GM12878 (cell line): Measurements from ENCODE around the gene STAM2. TPM values are rescaled to one million over a fixed set of nuclear protein-coding genes. Genes with fewer than 3 reads are reported as not detected.
A peak's percentile ranks its signal among the peaks of the same experiment; 100 is the strongest.

Experiments used
- ATF2 ChIP-seq: IDR thresholded peaks from 2 replicates; pipeline ENCODE4 v1.6.1; 2012; ENCODE audit warnings: low read length, inconsistent platforms
- BRCA1 ChIP-seq: IDR thresholded peaks from 2 replicates; pipeline ENCODE4 v1.6.1; 2011; ENCODE audit warnings: low read depth, low read length, improper control_type of control experiment
- CHD2 ChIP-seq: IDR thresholded peaks from 2 replicates; pipeline ENCODE4 v1.6.1; 2011; ENCODE audit warnings: low read depth, low read length, improper control_type of control experiment, borderline replicate concordance
- ESRRA ChIP-seq: IDR thresholded peaks from 2 replicates; pipeline ENCODE4 v1.6.1; 2012; ENCODE audit warnings: mild to moderate bottlenecking, low read length, improper control_type of control experiment
- FOS ChIP-seq: IDR thresholded peaks from 3 replicates; pipeline ENCODE4 v1.6.1; 2011; ENCODE audit warnings: borderline replicate concordance; ENCODE audit not compliant: insufficient read length; ENCODE audit errors: extremely low read depth
- GABPA ChIP-seq: IDR thresholded peaks from 2 replicates; pipeline ENCODE4 v1.6.1; 2014; ENCODE audit warnings: antibody characterized with exemption, low read depth, mild to moderate bottlenecking, inconsistent platforms
- GATAD2B ChIP-seq: fragments of 450-650 bp; conservative IDR thresholded peaks from 2 replicates; pipeline ENCODE4 v1.6.1; 2017; ENCODE audit warnings: low read depth, mild to moderate bottlenecking, moderate library complexity
- HDAC6 ChIP-seq: fragments of 200-600 bp; sonication (generic); IDR thresholded peaks from one replicate; pipeline ENCODE4 v1.8.0; 2017; ENCODE audit warnings: antibody characterized with exemption; ENCODE audit not compliant: unreplicated experiment
- IRF5 ChIP-seq: fragments of 450-650 bp; IDR thresholded peaks from 2 replicates; pipeline ENCODE4 v1.6.1; 2017; ENCODE audit warnings: borderline replicate concordance
- LARP7 ChIP-seq: fragments of 450-650 bp; IDR thresholded peaks from 2 replicates; pipeline ENCODE4 v1.6.1; 2017; ENCODE audit warnings: mild to moderate bottlenecking
- NR2F1 ChIP-seq: fragments of 450-650 bp; conservative IDR thresholded peaks from 2 replicates; pipeline ENCODE4 v1.6.1; 2017; ENCODE audit warnings: mild to moderate bottlenecking
- RELA ChIP-seq: fragments of 450-650 bp; IDR thresholded peaks from 2 replicates; pipeline ENCODE4 v1.8.0; 2014; ENCODE audit warnings: borderline replicate concordance; ENCODE audit not compliant: partially characterized antibody
- RFX5 ChIP-seq: IDR thresholded peaks from 2 replicates; pipeline ENCODE4 v1.6.1; 2011; ENCODE audit warnings: low read depth, low read length, improper control_type of control experiment
- RUNX3 ChIP-seq: IDR thresholded peaks from 2 replicates; pipeline ENCODE4 v1.6.1; 2012; ENCODE audit warnings: low read length, inconsistent platforms
- SIN3A ChIP-seq: IDR thresholded peaks from 2 replicates; pipeline ENCODE4 v1.6.1; 2012; ENCODE audit warnings: low read depth, low read length, improper control_type of control experiment
- SMAD5 ChIP-seq: IDR thresholded peaks from 2 replicates; pipeline ENCODE4 v1.6.1; 2016; ENCODE audit warnings: antibody characterized with exemption, low read depth
- WRNIP1 ChIP-seq: IDR thresholded peaks from 2 replicates; pipeline ENCODE4 v1.6.1; 2011; ENCODE audit warnings: low read depth, low read length, improper control_type of control experiment, borderline replicate concordance
- ZBED1 ChIP-seq: IDR thresholded peaks from 2 replicates; pipeline ENCODE4 v1.6.1; 2016; ENCODE audit warnings: borderline replicate concordance
- ZBTB33 ChIP-seq: fragments of 450-650 bp; IDR thresholded peaks from 2 replicates; pipeline ENCODE4 v1.6.1; 2017; ENCODE audit warnings: mild to moderate bottlenecking
- ZNF217 ChIP-seq: fragments of 450-650 bp; IDR thresholded peaks from 2 replicates; pipeline ENCODE4 v1.6.1; 2017; ENCODE audit warnings: antibody characterized with exemption, mild to moderate bottlenecking
- ZNF384 ChIP-seq: IDR thresholded peaks from 2 replicates; pipeline ENCODE4 v1.6.1; 2012; ENCODE audit warnings: low read depth, mild to moderate bottlenecking, low read length, improper control_type of control experiment, borderline replicate concordance
- ZNF592 ChIP-seq: fragments of 450-650 bp; IDR thresholded peaks from 2 replicates; pipeline ENCODE4 v1.6.1; 2017; ENCODE audit warnings: mild to moderate bottlenecking, moderate library complexity
- ZNF622 ChIP-seq: fragments of 450-650 bp; IDR thresholded peaks from 2 replicates; pipeline ENCODE4 v1.6.1; 2017; ENCODE audit warnings: mild to moderate bottlenecking, inconsistent platforms
- ZSCAN29 ChIP-seq: fragments of 450-650 bp; IDR thresholded peaks from 2 replicates; pipeline ENCODE4 v1.6.1; 2017; ENCODE audit warnings: mild to moderate bottlenecking, moderate library complexity
- polyA plus RNA-seq, 11 experiments: library from polyadenylated mRNA; depleted of rRNA in 4 of 11; unstranded in 6 of 11; stranded (reverse) in 5 of 11; fragments of >200 nt; fragmentation: Nextera tagmentation in 4 of 11; fragmentation: Illumina TruSeq in 1 of 11; extraction: Ambion mirVana in 4 of 11; extraction: Trizol in 1 of 11; gene quantifications; 1 replicate in 1 of 11; 2 replicates in 10 of 11; pipeline versions ENCODE4 v1.2.1 to v1.2.3, GENCODE V29; 2011 to 2016; ENCODE audit warnings: inconsistent platforms in 2 of 11, missing spikeins in 2 of 11, low read depth in 1 of 11
- total RNA-seq, 4 experiments: library from RNA; depleted of rRNA in 3 of 4; stranded (reverse); fragments of >200 nt in 3 of 4; fragmentation: Illumina TruSeq in 1 of 4; extraction: Trizol in 1 of 4; gene quantifications; 2 replicates each; pipeline versions ENCODE4 v1.2.1 to v1.2.3, GENCODE V29; 2013 to 2021

STAM2 gene
- total and polyA plus RNA-seq, 10 of the 15 experiments (the other 5 are each of a cell fraction or from before 2014, with no cell fraction given): 4.4 to 21.6 (median 16.2) TPM

GRCh38 chr2:152175368-152176112, at the start of gene STAM2 (continued):
- TF ChIP-seq ZBTB33: peak; percentile 89
- TF ChIP-seq BRCA1: no peak
- peak; percentile 85 for TF ChIP-seq GABPA
- peak; percentile 80 for TF ChIP-seq NR2F1
- no peak for TF ChIP-seq ATF2
- no peak for TF ChIP-seq ZNF384
- TF ChIP-seq ESRRA: no peak
- peak; percentile 85 for TF ChIP-seq LARP7
- no peak for TF ChIP-seq ZNF217
- no peak for TF ChIP-seq ZSCAN29
- TF ChIP-seq GATAD2B: peak; percentile 70
- TF ChIP-seq RELA: peak; percentile 69
- TF ChIP-seq RUNX3: peak; percentile 66
- peak; percentile 89 for TF ChIP-seq SIN3A
- TF ChIP-seq IRF5: peak; percentile 98
- no peak for TF ChIP-seq ZNF622
- no peak for TF ChIP-seq ZBED1
- peak; percentile 52; the same call in 1 of the 2 replicates for TF ChIP-seq SMAD5
- peak; percentile 76 for TF ChIP-seq HDAC6
- no peak for TF ChIP-seq FOS
- TF ChIP-seq CHD2: peak; percentile 60; the same call in 1 of the 2 replicates
- no peak for TF ChIP-seq WRNIP1
- TF ChIP-seq RFX5: no peak
- peak; percentile 95 for TF ChIP-seq ZNF592
